GM20000 (cell line): ENCODE measurements around the gene ATP1A2.

Experiments used
- DNase-seq: peaks from one replicate; pipeline ENCODE4 v3.0.0; 2012; ENCODE audit warnings: low spot score
- CTCF ChIP-seq: IDR thresholded peaks from 2 replicates; pipeline ENCODE4 v1.5.1; 2012; ENCODE audit warnings: mild to moderate bottlenecking, control low read depth; ENCODE audit errors: extremely low read depth, missing control alignments

ATP1A2 gene

GRCh38 chr1:160097911-160098851, 17.4 kb upstream of the ATP1A2 start, which contains the start of gene IGSF8:
IGSF8 (minus strand) TSS chr1:160098619; CDS start chr1:160098472, 147 bp downstream.
- TF ChIP-seq CTCF = no peak
- peak; percentile 96 for DNase-seq

- DNase-seq = peak; percentile 99
- TF ChIP-seq CTCF = no peak
Observed at GRCh38 chr1:160098852-160099561, 16.6 kb upstream of the ATP1A2 start.

GRCh38 chr1:160099716-160100375, 15.7 kb upstream of the ATP1A2 start:
- DNase-seq = no peak
- no peak for TF ChIP-seq CTCF

GRCh38 chr1:160101037-160101716, 14.4 kb upstream of the ATP1A2 start:
- TF ChIP-seq CTCF = peak; percentile 74
- DNase-seq = peak; percentile 82

- DNase-seq = no peak
- no peak for TF ChIP-seq CTCF
Observed at GRCh38 chr1:160101717-160102522, 13.6 kb upstream of the ATP1A2 start.

- TF ChIP-seq CTCF = no peak
- DNase-seq = no peak
Observed at GRCh38 chr1:160103658-160104408, 11.7 kb upstream of the ATP1A2 start.
